GM18507 (cell line): ENCODE results near the gene MINAR1.

Source experiments
- DNase-seq: peaks from one replicate; pipeline ENCODE4 v3.0.0; 2011; ENCODE audit warnings: low read depth; ENCODE audit not compliant: insufficient read length; ENCODE audit errors: extremely low spot score
- FAIRE-seq: peaks from 2 replicates; lab custom pipeline; 2011; peaks lifted over from hg19 to GRCh38; lab: Jason Lieb, UNC

The MINAR1 gene

DNA sequence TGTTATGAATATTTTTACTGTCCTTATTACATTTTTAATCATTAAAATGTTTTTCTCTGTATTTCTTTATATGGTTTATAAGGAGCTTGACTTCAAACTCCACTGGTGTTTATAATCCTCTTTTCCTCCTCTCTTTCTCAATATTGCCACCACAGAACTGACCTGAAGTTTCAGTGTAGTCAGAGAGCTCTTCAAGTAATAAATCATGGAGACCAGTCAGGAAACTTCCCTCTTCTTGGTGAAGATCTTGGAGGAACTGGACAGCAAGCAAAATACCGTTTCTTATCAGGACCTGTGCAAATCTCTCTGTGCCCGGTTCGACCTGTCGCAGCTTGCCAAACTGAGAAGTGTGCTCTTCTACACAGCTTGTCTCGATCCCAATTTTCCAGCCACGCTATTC lies 23.8 kb downstream of the MINAR1 start:
- DNase-seq (no peak), FAIRE-seq (no peak)

DNA sequence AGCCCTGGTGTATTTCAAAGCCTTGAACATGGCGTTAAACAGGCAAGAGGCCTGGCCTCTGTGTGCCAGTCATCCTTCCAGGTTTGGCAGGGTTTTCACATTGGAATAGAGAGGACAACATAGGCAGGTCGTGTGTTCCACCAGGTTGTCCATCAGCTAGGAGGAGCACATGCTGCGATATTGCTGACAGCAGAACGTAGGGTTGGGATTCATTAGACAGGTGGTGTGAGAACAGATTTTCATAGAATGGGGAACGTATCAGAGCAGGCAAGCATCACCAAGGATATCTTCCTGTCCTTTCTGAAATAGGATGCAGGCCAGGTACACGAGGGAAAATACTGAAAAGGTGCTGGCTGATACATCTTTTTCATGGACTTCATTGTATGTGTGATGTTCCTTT lies 26.4 kb downstream of the MINAR1 start:
- FAIRE-seq: no peak
- DNase-seq: no peak

DNA sequence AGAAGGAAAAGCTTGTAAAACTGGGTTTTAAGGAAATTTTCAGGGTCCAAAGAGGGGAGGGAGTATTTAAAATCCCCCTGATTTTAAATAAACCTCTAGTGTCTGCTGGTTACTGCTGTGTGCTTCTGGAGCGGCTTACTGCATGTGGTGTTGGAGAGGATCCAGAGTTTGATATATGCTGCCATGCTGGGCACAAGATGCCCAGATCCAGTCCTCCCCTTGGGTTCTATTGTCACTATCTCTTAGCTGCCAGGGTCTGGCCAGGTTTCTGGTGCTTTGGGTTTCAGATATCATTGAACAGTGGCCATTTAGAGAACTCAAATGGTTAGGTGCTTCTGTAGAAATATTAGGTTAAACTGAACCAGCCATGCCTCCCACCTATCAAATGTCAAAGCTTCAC lies 27.5 kb downstream of the MINAR1 start:
- no peak for FAIRE-seq
- no peak for DNase-seq

DNA sequence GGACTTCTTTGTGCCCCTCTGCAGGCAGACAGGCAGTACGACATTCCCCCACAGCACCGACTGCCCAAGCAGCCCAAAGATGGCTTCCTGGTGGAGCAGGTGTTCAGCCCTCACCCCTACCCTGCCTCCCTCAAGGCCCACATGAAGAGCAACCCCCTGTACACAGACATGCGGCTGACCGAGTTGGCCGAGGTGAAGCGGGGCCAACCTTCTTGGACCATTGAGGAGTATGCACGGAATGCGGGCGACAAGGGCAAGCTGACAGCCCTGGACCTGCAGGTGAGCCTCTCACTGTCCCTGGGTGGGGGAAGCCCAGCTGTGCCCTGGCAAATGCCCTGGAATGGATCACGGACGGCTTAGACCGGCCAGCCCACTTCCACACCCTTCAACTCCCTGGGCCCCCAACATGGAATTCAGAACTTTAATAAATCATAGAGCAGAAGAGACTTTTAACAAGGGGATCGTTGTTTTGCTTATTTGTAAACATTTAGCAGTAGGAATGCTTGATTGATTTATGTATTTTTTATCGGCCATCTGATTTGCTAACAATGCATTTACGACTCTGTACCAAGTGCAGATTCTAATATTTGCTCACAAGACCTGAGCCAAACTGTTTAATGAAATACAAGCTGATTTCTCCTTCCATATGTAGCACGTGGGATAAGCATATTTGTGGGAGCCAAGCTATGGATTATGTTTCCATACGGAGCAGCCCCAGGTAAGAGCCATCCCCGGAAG lies 31.1 kb downstream of the MINAR1 start:
- DNase-seq (no peak), FAIRE-seq (no peak)

DNA sequence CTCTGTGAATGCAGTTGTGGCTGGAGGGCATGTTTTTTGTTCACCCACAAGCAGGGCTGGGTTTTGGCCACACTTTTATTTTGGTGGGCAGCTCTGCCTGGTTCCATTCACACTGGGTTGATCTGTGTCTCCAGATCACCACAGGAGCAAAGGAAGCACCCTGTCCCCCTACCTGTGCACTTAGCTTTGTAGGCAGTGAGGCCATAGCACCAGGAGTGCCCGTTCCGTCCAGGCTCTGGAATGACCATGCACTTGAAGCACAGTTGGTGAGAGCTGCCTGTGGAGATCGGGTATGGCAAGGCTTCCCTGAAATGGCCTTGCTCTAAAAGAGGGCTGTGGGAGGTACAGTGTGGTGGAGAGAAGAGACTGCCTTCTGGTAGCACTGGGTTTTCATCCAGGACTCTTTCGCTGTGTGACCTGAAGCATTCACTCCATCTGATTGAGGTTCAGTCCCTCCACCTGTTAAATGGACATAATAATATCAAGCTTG lies 31.7 kb downstream of the MINAR1 start:
- DNase-seq (no peak), FAIRE-seq (no peak)

DNA sequence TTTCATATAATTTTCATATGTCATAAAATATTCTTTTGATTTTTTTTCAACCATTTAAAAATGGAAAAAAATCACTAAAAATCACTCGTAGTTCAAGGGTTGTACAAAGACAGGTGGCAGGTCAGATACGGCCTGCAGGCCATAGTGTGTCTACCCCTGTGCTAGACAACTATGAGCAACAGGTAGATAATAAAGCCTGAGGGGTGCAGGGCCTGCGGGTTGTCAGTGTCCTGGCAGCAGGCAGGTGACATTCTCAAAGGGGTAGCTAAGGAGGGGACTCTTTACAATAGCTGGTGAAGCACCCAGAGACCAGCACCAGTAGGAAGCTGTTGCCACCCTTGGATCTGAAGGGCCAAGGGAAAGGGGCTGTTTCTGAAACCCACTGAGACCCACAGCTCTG lies 34.4 kb downstream of the MINAR1 start:
- no peak for FAIRE-seq
- no peak for DNase-seq

DNA sequence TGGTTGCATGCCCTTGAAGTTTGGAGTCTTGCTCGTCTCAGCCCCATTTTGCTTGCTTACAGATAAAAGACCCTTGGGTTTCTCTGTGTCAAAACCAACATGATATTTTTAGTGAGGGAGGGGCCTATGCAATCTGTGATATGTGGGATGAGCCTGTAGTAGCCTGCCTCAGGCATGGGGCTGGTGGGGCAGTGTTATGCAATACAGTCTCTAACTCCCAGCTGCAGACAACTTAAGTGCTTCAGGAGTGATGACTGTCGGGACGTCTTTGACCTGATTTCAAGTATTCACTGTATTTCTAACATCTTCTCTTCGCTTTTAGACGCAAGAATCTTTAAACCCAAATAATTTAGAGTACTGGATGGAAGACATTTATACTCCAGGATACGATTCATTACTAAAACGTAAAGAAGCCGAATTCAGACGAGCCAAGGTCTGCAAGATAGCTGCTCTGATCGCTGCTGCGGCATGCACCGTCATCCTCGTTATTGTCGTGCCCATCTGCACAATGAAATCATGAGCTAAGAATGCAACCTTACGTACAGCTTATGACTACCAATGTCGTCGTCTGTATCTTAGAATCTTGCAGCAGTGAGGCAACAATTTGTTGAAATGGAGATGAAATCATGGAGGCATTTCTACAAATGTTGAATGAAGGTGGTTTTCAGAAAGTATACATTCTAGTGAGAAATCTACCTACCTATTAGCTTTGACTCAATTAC lies 35.9 kb downstream of the MINAR1 start:
- FAIRE-seq (no peak), DNase-seq (no peak)

DNA sequence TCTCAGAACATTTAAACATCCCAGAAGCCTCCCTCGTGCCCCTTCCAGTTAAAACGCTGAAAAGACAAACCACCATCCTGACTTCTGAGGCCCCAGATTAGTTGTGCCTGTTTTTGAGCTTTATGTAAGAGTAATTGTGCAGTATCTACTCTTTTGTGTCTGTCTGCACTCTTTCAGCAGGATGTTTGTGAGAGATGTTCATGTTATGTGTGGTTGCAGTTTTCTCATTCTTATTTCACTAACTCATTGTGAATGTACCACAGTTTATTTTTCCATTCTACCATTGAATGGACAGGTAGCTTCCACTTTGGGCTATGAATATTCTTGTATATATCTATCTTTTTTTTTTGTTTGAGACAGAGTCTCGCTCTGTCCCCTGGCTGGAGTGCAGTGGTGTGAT lies 40.3 kb downstream of the MINAR1 start:
- FAIRE-seq (no peak), DNase-seq (no peak)

DNA sequence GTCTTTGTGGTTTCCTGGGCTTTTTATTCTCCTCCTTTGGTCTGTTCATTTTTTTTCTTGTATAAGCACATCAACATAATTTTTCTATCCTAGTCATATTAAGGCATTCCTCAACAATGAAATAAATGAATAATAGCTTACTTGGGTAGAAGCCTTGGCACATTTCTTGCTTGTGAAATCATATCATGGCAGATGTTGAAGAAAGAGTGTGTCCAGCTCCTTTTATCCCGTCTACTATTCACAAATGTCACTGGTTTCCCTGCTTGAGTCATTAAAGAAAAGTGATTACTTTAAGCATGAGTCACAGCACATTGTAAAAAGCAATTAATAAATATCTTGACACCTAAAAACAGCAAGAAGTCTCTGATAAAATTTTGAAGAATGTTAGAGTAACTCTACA lies 42.1 kb downstream of the MINAR1 start:
- DNase-seq: no peak
- no peak for FAIRE-seq

DNA sequence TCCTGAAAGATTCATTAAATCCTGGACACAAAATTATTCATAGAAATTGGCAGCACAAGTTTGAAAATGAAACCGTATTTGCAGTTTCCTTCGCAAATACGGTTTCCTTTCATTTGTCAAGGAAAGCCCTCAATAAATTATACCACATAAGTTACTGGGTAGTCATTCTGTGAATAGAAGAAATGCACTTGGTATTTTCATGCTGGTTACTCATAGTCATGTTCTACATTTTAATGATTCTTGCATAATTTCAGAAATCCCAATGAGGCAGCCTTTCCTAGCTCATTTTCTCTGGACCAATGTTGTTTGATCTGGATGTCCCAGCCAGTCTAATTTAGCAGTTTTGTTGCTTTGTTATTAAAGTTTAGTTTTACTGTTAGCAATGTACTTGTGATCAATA lies 43.2 kb downstream of the MINAR1 start:
- no peak for FAIRE-seq
- DNase-seq: no peak

DNA sequence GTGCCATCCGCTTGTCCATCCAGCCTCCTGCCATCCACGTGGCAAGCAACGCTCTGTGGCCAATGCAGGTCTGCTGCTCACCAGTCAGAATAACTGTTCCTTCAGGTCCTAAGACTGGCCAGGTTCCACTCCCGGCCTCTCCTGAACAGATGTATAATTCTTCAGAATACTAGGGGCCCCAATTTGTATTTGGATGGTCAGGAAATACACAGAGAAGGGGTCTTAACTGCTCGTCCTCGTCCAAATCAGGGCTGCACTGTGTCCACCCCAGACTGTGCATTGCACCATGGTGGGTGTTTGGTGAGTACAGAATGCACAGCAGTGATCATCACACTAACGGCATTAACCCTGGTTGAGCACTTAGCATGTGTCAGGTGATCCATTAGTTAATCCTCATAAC lies 46.0 kb downstream of the MINAR1 start:
- no peak for FAIRE-seq

DNA sequence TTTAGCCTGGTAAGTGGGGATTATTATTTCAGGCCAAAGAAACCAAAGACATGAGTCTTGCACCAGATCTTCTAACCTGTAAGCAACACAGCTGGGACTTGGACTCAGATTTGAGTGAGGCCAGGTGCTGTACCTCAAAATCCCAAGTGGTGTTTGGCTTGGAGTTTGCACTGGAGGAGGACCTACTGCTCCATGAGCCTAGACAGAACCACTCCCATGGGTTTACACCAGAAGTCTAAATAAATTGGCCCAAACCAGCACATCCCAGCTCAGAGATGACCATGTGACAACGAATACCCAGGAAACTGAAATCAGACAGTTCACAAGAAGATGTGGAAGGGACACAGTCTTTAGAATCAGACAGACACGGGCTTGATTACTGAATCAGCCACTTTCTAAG lies 47.5 kb downstream of the MINAR1 start:
- FAIRE-seq: no peak
- no peak for DNase-seq

More for the DNA sequence above, 46.0 kb downstream of the MINAR1 start:
- no peak for DNase-seq

DNA sequence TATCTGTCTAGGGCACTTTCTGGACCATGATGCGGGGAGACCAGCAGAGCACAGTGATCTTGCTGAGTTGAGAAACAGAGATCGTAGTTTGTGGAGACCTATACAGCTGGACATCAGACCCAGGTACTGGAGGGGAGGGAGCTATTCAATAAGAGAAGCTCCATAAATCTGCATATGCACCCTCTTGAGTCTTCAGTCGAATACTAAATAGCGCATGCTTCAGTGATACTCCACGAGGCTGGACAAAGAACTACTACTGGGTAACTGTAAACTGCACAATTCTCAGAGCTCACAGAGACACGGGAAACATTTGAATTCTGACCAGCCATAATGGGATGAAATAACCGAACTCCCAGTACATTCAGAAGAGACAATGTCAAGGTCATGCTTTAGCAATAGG lies 49.7 kb downstream of the MINAR1 start:
- DNase-seq (no peak), FAIRE-seq (no peak)
